Right ventricle myocardium inferior (tissue), 1 donor: Measurements from ENCODE around the gene ZBP1. TPM values are rescaled to one million over a fixed set of nuclear protein-coding genes. Genes with fewer than 3 reads are reported as not detected.

Source experiments
- ATAC-seq: fragments of 200-7000 bp; cut with Tn5 transposase; one replicate; pipeline ENCODE4 v1.9.1; 2020; ENCODE audit warnings: mild to moderate bottlenecking, moderate library complexity
- DNase-seq: peaks from one replicate; pipeline ENCODE4 v3.0.0; 2021; ENCODE audit errors: missing footprints
- intact Hi-C: fragments of 100-400 bp; cut with DNase I; formaldehyde crosslinking; loops from one replicate; pipeline ENCODE4 v1.11.0; 2022
- total RNA-seq: library from RNA; stranded (reverse); fragmentation: NEBNext Ultra II Directional; extraction: Animal tissue kit (Norgen Biotek cat#: 25700); gene quantifications from one replicate; pipeline ENCODE4 v1.2.1, GENCODE V29; 2021
- donor health status: DM: no; HTN: yes; CAD: no; lungs with severe emphysema.

ZBP1 gene
- total RNA-seq, 1 donor from 2014 or later, result 0.22 TPM

DNA sequence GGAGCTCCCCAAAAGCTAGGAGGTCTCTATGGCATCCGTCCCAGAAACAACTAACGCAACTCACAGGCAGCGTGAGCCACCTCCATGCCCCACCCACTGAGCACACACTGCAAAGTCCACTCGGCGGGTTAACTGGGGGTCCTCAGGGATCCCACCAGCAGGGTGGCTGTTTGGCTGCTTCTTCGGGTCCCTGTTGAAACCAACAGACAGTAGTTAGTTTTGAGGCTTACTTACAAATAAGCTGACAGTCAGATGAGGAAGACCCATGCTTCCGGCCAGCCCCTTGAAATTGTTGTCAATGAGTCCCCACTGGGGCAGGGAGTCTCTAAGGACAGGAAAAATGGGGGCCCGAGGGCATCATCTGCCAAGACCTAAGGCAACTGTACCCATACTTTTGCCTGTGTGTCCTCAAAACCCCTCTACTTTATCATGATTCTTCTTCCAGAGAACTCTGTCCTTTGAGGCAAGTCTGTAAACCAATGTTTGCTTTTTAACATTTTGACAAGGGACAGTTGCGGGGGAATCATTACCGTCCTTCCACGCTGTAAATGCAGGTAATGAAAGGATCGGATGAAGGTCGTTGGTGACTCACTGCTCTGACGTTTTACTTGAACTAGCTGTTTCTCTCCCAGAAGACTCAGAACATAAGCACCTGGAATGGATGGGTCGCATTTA is 61.5 kb downstream of the ZBP1 start:
- ATAC-seq (no peak), DNase-seq (no peak)
- intact Hi-C loops, result no loop called here

DNA sequence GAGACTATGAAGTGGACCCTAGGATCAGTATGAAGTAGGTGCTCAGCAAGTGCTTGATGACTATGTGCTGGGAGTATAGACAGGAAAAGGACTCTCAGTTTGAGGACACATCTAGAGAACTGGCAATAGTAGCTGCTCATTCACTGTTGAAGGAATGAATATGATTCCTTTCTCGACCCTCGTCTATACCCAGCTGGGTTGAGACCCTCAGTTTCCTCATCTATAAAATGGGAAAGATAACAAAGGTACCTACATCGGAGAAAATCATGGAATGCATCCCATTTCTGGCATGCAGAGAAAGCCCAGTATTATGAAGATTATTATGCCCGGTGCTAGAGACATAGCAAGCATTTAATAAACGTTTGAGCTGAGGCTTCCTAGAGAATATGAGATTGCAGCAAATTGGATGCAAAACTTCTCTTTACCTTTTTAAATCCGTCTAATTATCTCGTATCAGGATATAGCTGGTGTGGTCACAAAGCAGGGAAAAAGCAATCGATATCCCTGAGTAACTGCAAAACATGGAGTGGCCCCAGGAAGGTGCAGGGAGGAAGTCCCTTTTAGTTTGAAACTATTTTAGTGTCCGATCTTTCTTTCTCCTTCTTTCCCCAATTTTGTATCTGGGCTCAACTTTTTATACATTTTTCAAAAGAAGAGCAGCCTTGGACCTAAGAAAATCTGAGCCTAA is 62.2 kb downstream of the ZBP1 start:
- intact Hi-C loops, result no loop called here
- no peak for DNase-seq
- no peak for ATAC-seq

DNA sequence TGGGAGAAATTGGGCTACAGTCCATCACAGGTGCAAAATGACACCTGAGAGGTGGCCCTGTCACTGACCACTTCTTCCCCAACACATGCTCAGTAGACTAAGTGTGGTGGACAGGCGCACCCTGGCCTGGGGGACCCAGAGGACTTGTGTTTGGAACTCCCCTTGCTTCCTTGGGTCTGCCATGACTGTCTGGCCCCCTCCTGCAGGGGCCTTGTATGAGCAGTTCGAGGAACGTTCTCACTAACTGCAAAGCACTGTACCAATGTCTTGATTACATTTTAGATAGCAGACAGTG is 63.3 kb downstream of the ZBP1 start:
- DNase-seq (no peak), ATAC-seq (no peak)
- intact Hi-C loops, result no loop called here

- ATAC-seq (no peak), DNase-seq (no peak)
- intact Hi-C loops, result no loop called here
Measured at GRCh38 chr20:57555457-57556184, 64.6 kb downstream of the ZBP1 start.

Other genes starting within 250 kb of the ZBP1 start
- gene RBM38, start 229.0 kb downstream of the ZBP1 start, total RNA-seq, result 89.6 TPM
- not detected for gene CTCFL, start 95.3 kb downstream of the ZBP1 start, total RNA-seq
- 4.4 TPM for gene PCK1, start 59.3 kb downstream of the ZBP1 start, total RNA-seq
- 23.9 TPM for gene PMEPA1, start 89.6 kb upstream of the ZBP1 start, total RNA-seq